ENCODE results near the gene GABARAP.

The GABARAP gene

GRCh38 chr17:7221278-7222092 lies 20.8 kb downstream of the GABARAP start:
- Histone ChIP-seq H3K4me3 (ENCODE audit: low read length) (peak overlapping the region; percentile 93), H3K36me3 (ENCODE audit: control insufficient read depth, insufficient read depth, low read length) (peaks cover 31% of the 10 kb centered on the region), H3K27ac (ENCODE audit: low read depth, low read length) (peak overlapping the region; percentile 93), H3K4me1 (ENCODE audit: control insufficient read depth, insufficient read depth, low read length) (peaks cover 18% of the 10 kb centered on the region), H3K9ac (ENCODE audit: low read length) (peak overlapping the region; percentile 52), H3K27me3 (ENCODE audit: control insufficient read depth, insufficient read depth, low read length) (no peaks in the 10 kb centered on the region)

GRCh38 chr17:7220593-7221277 lies 21.5 kb downstream of the GABARAP start:
- peaks cover 20% of the 10 kb centered on the region for H3K4me1 ChIP-seq (ENCODE audit: control insufficient read depth, insufficient read depth, low read length)
- H3K9ac ChIP-seq (ENCODE audit: low read length) = peak overlapping the region; percentile 86
- peak overlapping the region; percentile 93 for H3K4me3 ChIP-seq (ENCODE audit: low read length)
- peaks cover 27% of the 10 kb centered on the region for H3K36me3 ChIP-seq (ENCODE audit: control insufficient read depth, insufficient read depth, low read length)
- H3K27me3 ChIP-seq (ENCODE audit: control insufficient read depth, insufficient read depth, low read length) = no peaks in the 10 kb centered on the region
- peak overlapping the region; percentile 93 for H3K27ac ChIP-seq (ENCODE audit: low read depth, low read length)

- Histone ChIP-seq H3K4me3 (ENCODE audit: low read length) (peak within 1 kb of the TSS; percentile 93), H3K36me3 (ENCODE audit: control insufficient read depth, insufficient read depth, low read length) (peaks cover 27% of the 10 kb centered on the region), H3K4me1 (ENCODE audit: control insufficient read depth, insufficient read depth, low read length) (peaks cover 23% of the 10 kb centered on the region), H3K9ac (ENCODE audit: low read length) (peak within 1 kb of the TSS; percentile 86), H3K27me3 (ENCODE audit: control insufficient read depth, insufficient read depth, low read length) (no peaks in the 10 kb centered on the region), H3K27ac (ENCODE audit: low read depth, low read length) (peak within 1 kb of the TSS; percentile 93)
Measured at GRCh38 chr17:7219812-7220592, 22.2 kb downstream of the GABARAP start, which contains the start of the genes ACADVL and DLG4. ACADVL (plus strand) TSS chr17:7219938; CDS start chr17:7219985, 47 bp downstream. DLG4 (minus strand) TSS chr17:7219836.

GRCh38 chr17:7219229-7219811 lies 22.9 kb downstream of the GABARAP start:
- H3K36me3 ChIP-seq (ENCODE audit: control insufficient read depth, insufficient read depth, low read length) = peaks cover 24% of the 10 kb centered on the region

GRCh38 chr17:7218758-7219157 lies 23.5 kb downstream of the GABARAP start:
- Histone ChIP-seq H3K27ac (ENCODE audit: low read depth, low read length) (peak overlapping the region; percentile 93), H3K4me1 (ENCODE audit: control insufficient read depth, insufficient read depth, low read length) (peaks cover 28% of the 10 kb centered on the region), H3K9ac (ENCODE audit: low read length) (no peak overlapping the region)

More at GRCh38 chr17:7219229-7219811, 22.9 kb downstream of the GABARAP start:
- Histone ChIP-seq H3K27me3 (ENCODE audit: control insufficient read depth, insufficient read depth, low read length) (no peaks in the 10 kb centered on the region), H3K9ac (ENCODE audit: low read length) (peak overlapping the region; percentile 57), H3K4me3 (ENCODE audit: low read length) (peak overlapping the region; percentile 93), H3K27ac (ENCODE audit: low read depth, low read length) (peak overlapping the region; percentile 93), H3K4me1 (ENCODE audit: control insufficient read depth, insufficient read depth, low read length) (peaks cover 23% of the 10 kb centered on the region)

GRCh38 chr17:7218166-7218565 lies 24.1 kb downstream of the GABARAP start:
- Histone ChIP-seq H3K27me3 (ENCODE audit: control insufficient read depth, insufficient read depth, low read length) (peaks cover 3% of the 10 kb centered on the region), H3K9ac (ENCODE audit: low read length) (no peak overlapping the region), H3K4me3 (ENCODE audit: low read length) (peak overlapping the region; percentile 56), H3K27ac (ENCODE audit: low read depth, low read length) (peak overlapping the region; percentile 77), H3K4me1 (ENCODE audit: control insufficient read depth, insufficient read depth, low read length) (peaks cover 30% of the 10 kb centered on the region), H3K36me3 (ENCODE audit: control insufficient read depth, insufficient read depth, low read length) (peaks cover 13% of the 10 kb centered on the region)

More at GRCh38 chr17:7218758-7219157, 23.5 kb downstream of the GABARAP start:
- Histone ChIP-seq H3K36me3 (ENCODE audit: control insufficient read depth, insufficient read depth, low read length) (peaks cover 19% of the 10 kb centered on the region), H3K4me3 (ENCODE audit: low read length) (no peak overlapping the region), H3K27me3 (ENCODE audit: control insufficient read depth, insufficient read depth, low read length) (peaks cover 3% of the 10 kb centered on the region)

GRCh38 chr17:7217113-7217987 lies 24.9 kb downstream of the GABARAP start:
- peaks cover 30% of the 10 kb centered on the region for H3K4me1 ChIP-seq (ENCODE audit: control insufficient read depth, insufficient read depth, low read length)
- peak overlapping the region; percentile 77 for H3K27ac ChIP-seq (ENCODE audit: low read depth, low read length)
- no peak overlapping the region for H3K9ac ChIP-seq (ENCODE audit: low read length)
- peaks cover 3% of the 10 kb centered on the region for H3K27me3 ChIP-seq (ENCODE audit: control insufficient read depth, insufficient read depth, low read length)
- peaks cover 5% of the 10 kb centered on the region for H3K36me3 ChIP-seq (ENCODE audit: control insufficient read depth, insufficient read depth, low read length)
- H3K4me3 ChIP-seq (ENCODE audit: low read length) = peak overlapping the region; percentile 56

GRCh38 chr17:7216242-7217112 lies 25.8 kb downstream of the GABARAP start:
- H3K27ac ChIP-seq (ENCODE audit: low read depth, low read length) = peak overlapping the region; percentile 29
- peaks cover 3% of the 10 kb centered on the region for H3K27me3 ChIP-seq (ENCODE audit: control insufficient read depth, insufficient read depth, low read length)
- H3K4me3 ChIP-seq (ENCODE audit: low read length) = peak overlapping the region; percentile 32
- H3K36me3 ChIP-seq (ENCODE audit: control insufficient read depth, insufficient read depth, low read length) = no peaks in the 10 kb centered on the region
- no peak overlapping the region for H3K9ac ChIP-seq (ENCODE audit: low read length)
- peaks cover 35% of the 10 kb centered on the region for H3K4me1 ChIP-seq (ENCODE audit: control insufficient read depth, insufficient read depth, low read length)

GRCh38 chr17:7215652-7216180 lies 26.5 kb downstream of the GABARAP start:
- Histone ChIP-seq H3K9ac (ENCODE audit: low read length) (no peak overlapping the region), H3K4me1 (ENCODE audit: control insufficient read depth, insufficient read depth, low read length) (peaks cover 30% of the 10 kb centered on the region)

GRCh38 chr17:7215136-7215638 lies 27.1 kb downstream of the GABARAP start:
- Histone ChIP-seq H3K9ac (ENCODE audit: low read length) (no peak overlapping the region), H3K27me3 (ENCODE audit: control insufficient read depth, insufficient read depth, low read length) (peaks cover 3% of the 10 kb centered on the region), H3K4me1 (ENCODE audit: control insufficient read depth, insufficient read depth, low read length) (peaks cover 25% of the 10 kb centered on the region), H3K4me3 (ENCODE audit: low read length) (peak overlapping the region; percentile 67), H3K36me3 (ENCODE audit: control insufficient read depth, insufficient read depth, low read length) (no peaks in the 10 kb centered on the region), H3K27ac (ENCODE audit: low read depth, low read length) (peak overlapping the region; percentile 87)

More at GRCh38 chr17:7215652-7216180, 26.5 kb downstream of the GABARAP start:
- no peaks in the 10 kb centered on the region for H3K36me3 ChIP-seq (ENCODE audit: control insufficient read depth, insufficient read depth, low read length)
- peak overlapping the region; percentile 87 for H3K27ac ChIP-seq (ENCODE audit: low read depth, low read length)
- H3K4me3 ChIP-seq (ENCODE audit: low read length) = peak overlapping the region; percentile 40
- H3K27me3 ChIP-seq (ENCODE audit: control insufficient read depth, insufficient read depth, low read length) = peaks cover 3% of the 10 kb centered on the region

Data from rectal smooth muscle tissue (tissue), 1 donor.